GM19467 (cell line): ENCODE results near the gene TFPT.

ENCODE experiments used
- ATAC-seq: cut with Tn5 transposase; IDR thresholded peaks from one replicate; pipeline ENCODE4 v1.9.1; 2021; ENCODE audit warnings: mild to moderate bottlenecking, moderate library complexity; ENCODE audit not compliant: unreplicated experiment

Gene TFPT

GRCh38 chr19:54149021-54149812 is 33.8 kb upstream of the TFPT start:
- no peak for ATAC-seq

GRCh38 chr19:54148158-54148557 is 32.7 kb upstream of the TFPT start:
- ATAC-seq = no peak

- no peak for ATAC-seq
Measured at GRCh38 chr19:54147676-54148075, 32.2 kb upstream of the TFPT start.

GRCh38 chr19:54145541-54146158 is 30.2 kb upstream of the TFPT start:
- ATAC-seq = no peak

GRCh38 chr19:54142166-54142780 is 26.8 kb upstream of the TFPT start:
- ATAC-seq = no peak

- ATAC-seq = no peak
Measured at GRCh38 chr19:54141356-54141755, 25.9 kb upstream of the TFPT start.

GRCh38 chr19:54138489-54139256 is 23.2 kb upstream of the TFPT start:
- ATAC-seq = no peak

- no peak for ATAC-seq
Measured at GRCh38 chr19:54137699-54138488, 22.4 kb upstream of the TFPT start, which contains the start of gene CNOT3. Gene CNOT3, plus strand, starts transcription at chr19:54137762. Its CDS starts 5,217 bp downstream, at chr19:54142979.

GRCh38 chr19:54136864-54137698 is 21.6 kb upstream of the TFPT start:
- peak; percentile 74 for ATAC-seq

GRCh38 chr19:54136086-54136863 is 20.8 kb upstream of the TFPT start:
- no peak for ATAC-seq

GRCh38 chr19:54133957-54134590 is 18.6 kb upstream of the TFPT start:
- ATAC-seq = no peak

GRCh38 chr19:54133312-54133956 is 18.0 kb upstream of the TFPT start:
- no peak for ATAC-seq

- ATAC-seq = no peak
Measured at GRCh38 chr19:54129617-54129996, 14.2 kb upstream of the TFPT start.

- no peak for ATAC-seq
Measured at GRCh38 chr19:54128796-54129616, 13.5 kb upstream of the TFPT start.

GRCh38 chr19:54128441-54128725 is 12.9 kb upstream of the TFPT start:
- ATAC-seq = no peak

GRCh38 chr19:54127688-54128440 is 12.4 kb upstream of the TFPT start:
- ATAC-seq = no peak

GRCh38 chr19:54125713-54126112 is 10.3 kb upstream of the TFPT start:
- ATAC-seq = no peak
